IPS-NIHi7 (cell line): Measurements from ENCODE around the gene TNFRSF6B.

Source experiments
- DNase-seq: peaks from one replicate; pipeline ENCODE4 v3.0.0; 2012; ENCODE audit warnings: mixed read lengths; ENCODE audit errors: extremely low spot score

Gene TNFRSF6B

DNA sequence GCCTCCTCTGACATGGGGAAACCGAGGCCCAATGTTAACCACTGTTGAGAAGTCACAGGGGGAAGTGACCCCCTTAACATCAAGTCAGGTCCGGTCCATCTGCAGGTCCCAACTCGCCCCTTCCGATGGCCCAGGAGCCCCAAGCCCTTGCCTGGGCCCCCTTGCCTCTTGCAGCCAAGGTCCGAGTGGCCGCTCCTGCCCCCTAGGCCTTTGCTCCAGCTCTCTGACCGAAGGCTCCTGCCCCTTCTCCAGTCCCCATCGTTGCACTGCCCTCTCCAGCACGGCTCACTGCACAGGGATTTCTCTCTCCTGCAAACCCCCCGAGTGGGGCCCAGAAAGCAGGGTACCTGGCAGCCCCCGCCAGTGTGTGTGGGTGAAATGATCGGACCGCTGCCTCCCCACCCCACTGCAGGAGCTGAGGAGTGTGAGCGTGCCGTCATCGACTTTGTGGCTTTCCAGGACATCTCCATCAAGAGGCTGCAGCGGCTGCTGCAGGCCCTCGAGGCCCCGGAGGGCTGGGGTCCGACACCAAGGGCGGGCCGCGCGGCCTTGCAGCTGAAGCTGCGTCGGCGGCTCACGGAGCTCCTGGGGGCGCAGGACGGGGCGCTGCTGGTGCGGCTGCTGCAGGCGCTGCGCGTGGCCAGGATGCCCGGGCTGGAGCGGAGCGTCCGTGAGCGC is 1.6 kb downstream of the TNFRSF6B start:
- no peak for DNase-seq

DNA sequence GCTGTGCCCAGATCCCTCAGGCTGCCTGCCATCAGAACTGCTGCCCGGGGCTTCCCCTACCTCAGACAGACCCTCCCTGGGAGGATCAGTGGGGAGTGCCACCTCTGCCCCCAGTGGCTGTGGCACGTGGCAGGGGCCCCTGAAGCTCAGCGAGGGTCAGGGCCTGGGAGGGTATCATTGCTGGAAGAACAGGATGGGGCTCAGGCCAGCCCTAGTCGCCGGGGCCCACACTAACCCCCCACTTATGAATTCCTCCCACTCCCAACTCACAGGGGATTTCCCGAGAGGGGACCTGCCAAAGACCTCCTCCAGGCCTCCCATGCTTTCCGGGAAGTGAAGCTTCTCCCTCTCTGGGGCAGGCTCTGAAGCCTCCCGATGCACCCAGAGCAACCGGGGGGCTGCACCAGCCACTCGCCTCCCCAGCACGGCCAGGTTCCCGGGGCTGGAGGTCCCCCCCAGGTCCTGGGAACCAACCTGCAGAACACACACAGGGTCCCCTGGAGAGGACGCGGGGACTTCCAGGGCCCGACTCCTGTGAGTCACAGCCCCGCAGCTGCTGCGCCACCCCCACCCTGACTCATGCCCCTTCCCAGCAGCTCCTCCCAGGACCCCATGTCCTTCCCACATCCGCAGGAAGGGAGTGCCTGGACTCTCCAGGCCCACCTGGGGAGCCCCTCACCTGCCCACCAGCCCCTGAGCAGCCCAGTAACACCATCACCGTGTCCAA is 2.5 kb downstream of the TNFRSF6B start:
- peak; percentile 66 for DNase-seq

DNA sequence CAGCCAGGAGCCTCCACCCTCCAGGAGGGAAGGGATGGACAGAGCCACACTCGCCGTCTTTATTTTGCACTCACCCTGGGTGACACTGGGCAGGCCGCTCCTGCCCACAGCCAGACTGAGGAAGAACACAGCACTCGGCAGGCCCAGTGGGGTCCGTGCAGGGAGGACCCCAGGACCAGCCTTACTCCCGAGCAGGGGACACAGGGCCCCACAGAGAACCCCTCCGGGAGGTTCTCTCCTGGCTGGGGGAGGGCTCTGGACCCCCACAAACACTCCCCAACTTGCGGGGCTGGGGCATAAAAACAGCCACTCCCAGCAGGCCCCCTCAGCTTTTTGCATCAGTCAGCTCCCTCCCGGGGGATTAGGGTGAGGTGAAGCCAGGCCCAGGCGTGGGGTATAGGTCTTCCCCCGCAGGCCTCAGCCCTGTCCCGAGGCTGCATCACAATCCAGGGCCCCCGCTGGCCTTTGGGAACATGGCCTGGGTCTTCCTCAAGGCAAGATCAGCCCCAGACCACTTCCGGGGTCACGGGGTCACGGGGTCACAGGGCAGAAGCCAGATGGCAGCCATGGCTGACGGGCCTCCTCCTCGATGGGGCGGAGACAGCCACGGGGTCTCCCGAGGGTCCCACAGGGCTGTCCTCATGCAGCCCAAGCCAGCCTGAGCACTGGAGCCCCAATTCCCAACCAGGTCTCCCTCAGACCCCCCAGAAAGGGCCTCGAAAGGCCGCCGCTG is 3.2 kb downstream of the TNFRSF6B start:
- DNase-seq: no peak

DNA sequence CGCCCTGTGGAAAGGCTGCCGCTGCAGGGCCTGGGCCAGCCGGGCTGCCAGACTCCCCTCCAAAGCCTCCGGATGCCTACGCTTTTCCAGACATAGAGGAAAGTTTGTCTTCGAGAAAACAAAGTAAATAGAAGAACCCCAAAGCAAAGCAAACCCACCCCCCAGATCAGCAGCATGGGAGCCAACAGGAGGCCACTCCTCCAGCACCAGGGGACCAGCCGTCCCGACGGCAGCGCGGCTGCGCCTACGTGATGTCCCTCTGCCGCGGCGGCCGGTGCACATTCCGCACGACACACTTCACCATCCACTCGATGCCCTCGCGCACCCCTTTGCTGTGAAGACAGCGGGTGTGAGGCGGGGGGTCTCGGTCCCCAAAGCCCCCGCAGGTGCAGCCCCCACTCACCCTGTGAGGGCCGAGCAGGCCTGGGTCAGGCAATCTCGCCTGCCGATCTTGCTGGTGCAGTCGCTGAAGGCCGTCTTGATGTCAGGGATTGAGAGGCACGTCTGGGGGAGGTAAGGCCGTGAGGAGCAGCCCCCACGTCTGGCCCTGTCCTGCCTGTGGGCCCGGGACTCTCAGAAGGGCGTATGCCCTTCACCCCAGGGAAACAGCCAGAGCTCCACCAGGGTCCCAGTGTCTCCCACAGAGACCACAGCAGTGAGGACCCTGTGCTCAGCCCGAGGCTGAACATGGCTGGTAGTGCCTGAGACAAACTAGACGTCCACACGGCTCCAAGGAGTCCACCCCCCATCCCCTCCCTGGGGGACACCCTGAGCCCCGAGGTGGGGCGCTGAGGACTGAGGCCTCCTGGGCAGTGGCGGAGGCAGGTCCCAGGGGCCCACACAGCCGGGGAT is 4.0 kb downstream of the TNFRSF6B start:
- DNase-seq: no peak

DNA sequence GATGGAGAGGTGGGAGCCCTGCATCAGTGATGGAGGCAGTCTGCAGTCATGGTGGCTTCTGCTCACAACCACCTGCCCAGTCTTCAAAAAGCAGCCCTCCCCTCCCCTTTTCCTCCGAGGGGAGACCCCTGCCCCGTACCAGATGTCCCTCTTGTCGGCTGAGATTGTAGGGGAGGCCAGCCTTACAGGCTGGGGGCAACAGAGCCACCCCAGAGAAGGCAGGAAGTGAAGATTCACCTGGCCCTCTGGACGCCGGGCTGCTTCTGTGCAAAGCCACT is 4.5 kb downstream of the TNFRSF6B start:
- DNase-seq: no peak

DNA sequence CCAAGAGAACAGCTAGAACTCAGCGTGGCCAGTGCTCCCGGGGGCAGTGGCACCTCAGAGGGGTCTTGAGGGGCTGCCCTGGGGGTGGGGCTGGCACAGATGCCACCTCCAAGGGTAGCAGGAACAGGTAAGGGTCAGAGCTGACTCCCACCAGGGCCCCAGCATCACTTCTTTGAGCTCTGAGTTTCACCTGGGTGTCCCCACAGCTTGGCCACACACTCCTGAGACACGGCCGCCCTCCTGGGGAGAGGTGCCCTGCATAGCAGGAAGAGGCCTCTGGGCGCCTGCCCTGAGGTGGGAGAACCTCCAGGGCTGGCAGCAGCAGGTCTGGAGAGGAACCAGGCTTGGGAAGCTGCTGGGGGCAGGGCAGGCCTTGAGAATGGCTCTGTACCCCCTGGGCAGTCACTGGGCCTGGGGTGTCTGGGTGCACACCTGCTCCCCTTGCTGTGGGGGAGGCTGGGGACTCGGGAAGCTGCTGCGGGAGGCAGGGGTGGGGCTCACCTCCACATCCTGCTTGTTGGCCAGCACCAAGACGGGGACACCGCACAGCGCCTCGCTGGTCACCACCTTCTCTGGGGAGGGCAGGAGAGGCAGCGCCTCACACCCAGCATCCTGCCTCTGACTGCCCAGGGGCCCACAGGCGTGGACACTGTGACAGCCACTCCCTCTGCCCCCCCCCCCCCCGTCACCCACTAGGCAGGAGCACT is 5.0 kb downstream of the TNFRSF6B start:
- DNase-seq: no peak

DNA sequence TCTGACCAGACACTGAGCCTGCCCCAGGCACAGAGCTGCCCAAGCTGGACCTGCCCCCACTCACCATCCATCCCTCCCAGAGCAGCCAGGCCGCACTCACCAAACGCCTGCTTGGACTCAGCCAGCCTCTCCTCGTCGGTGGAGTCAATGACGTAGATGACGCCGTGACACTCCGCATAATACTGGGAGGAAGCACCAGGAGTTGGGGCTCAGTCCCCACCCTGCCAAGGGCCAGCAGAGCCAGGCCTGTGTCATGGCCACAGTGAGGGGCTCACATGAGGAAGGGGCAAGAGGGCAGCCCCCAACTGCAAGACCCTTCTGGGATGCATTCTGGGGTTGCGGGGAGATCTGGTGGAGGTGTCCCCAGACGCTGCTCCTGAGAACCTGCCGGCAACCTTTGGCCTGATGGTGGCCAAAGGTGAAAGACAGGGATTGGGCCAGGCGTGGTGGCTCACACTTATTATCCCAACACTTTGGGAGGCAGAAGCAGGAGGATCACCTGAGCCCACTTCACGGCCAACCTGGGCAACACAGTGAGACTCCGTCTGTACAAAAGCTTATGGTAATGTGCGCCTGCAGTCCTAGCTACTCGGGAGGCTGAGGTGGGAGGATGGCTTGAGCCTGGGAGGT is 5.7 kb downstream of the TNFRSF6B start:
- no peak for DNase-seq

DNA sequence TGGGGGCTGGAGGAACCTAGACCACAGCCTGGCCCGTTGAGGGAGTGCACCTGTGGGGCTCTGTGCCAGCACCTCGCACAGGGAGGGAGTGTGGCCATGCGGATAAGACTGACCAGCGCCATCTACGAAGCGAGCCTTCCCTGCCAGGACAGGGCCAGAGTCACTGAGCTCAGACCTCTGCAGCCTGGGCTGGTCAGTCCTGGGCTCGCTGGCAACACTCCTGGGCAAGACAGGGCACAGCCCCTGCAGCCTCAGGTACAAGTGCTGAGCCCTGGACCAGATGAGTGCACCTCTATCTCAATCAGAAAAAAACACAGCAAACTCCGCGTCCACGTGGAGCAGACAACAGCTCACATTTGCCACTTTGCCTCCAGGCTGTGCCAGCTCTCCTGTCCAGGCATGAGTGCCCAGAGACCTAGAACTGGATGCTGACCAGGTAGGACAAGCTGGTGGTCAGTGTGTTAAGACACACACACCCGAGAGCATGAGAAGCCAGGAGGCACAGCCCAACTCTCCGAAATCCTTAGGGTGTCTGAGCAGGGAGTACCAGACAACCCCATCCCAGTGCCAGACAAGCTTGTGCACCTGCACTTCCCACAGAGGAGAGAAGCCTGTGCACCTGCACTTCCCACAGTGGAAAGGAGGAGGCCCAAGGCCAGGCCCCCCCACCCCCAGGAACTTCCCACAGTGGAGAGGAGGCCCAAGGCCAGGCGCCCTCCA is 6.5 kb downstream of the TNFRSF6B start:
- no peak for DNase-seq

DNA sequence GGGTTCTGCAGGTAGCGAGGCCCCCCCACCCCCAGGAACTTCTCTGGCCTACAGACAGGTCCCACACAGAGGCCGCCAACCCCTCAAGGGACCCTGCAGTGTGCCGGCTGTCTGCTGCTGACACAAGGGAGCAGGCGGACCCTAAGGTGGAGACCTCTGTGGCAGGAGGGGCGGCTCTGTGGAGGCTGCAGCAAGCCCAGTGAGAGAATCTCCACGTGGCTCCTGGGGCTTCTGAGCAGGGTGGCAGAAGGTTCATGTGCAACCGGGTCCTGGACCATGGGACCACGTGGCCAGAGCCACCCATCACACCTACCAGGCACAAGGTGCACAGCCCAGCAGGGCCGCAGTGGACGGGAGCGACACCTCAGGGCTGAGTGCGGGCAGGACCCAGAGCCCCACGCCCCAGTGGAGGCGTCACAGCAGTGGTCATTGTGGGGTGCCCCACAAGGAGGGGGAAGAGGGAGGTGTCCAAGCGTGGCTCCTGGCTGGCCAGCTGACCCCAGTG is 7.1 kb downstream of the TNFRSF6B start:
- no peak for DNase-seq

DNA sequence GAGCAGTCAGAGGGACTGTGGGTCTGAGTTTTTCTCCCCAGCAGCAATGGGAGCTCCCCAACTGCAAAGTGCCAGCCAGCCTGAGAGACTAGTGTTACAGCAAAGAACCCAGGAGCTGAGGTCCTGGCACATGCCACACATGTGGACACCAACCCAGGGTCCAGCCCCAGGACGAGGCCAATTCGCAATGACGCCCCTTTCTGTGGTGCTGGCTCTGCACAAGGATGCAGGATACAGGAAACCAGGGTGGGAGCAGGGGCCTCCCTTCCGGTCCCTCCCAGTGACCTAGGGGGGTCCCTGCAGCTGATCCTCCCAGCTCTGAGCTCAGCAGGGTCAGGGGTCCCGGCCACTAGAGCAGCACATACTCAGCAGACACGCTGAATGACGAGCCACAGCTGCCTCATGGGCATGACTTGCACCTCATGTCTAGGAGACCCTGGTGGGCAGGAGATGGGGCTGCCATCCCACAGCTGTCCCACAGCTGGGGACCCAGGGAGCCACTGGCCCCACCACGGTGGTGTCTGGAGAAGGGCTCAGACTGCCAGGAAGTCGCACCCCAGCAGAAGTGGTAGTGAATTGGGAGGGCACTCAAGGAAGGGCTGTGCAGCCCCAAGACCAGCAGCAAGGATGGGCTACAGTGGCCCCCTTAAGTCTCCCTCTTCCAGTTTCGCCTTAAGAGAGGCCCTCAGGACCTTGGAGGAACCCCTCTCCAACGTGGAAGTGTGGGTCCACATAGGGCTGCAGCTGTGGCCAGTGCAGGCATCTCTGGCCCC is 7.7 kb downstream of the TNFRSF6B start:
- no peak for DNase-seq

DNA sequence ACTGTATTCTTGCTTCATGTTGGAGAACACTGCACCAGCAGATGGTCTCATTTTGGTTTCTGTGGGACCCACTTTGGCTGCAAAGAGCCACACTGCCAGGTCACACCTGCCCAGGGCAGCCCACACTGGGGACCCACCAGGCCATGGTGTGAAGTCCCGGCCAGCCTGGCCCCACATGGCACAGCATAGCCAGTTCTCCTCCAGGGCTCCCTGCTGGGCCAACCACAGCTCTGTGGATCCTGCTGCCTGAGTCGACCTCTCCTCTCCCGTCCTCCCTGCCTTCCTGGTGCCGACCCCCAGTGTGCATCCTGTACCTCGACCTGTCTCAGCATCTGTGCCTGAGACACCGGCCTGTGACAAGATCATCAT is 8.3 kb downstream of the TNFRSF6B start:
- no peak for DNase-seq

DNA sequence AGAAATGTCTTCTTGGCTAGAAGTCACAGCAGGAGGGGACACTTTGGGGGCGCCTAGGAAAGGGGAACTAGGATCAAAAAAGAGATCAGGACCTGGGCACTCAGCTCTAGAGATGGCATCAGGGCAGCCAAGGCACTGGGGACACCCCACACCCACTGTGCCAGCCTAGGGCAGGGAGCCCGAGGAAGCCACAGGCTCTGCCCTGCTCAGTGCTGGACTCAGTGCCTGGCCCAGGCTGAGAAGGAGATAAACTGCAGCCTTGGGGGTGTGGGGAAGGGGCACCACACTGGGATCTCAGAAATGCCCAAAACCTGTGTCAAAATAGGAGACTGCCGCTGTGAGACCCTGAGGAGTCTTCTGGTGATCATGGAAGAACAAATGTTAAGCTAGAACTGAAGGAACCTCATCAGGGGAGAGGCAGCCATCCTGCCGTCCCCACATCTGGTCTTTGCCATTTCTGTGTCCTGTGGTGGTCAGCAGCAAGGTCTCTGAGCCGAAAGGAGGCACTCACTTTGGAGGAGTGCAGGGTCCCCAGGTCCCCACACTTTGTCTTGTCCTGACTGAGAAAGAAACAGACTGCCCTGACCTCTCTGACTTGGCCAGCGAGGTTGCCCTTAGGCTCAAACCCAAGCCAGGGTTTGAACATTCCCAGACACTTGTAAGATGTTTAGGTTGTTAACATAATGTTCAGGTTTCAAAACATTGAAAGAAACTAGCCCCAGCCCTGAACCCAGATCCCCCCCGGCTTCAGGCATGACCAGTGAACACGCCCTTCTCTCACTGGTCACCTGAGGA is 9.0 kb downstream of the TNFRSF6B start:
- DNase-seq: no peak

DNA sequence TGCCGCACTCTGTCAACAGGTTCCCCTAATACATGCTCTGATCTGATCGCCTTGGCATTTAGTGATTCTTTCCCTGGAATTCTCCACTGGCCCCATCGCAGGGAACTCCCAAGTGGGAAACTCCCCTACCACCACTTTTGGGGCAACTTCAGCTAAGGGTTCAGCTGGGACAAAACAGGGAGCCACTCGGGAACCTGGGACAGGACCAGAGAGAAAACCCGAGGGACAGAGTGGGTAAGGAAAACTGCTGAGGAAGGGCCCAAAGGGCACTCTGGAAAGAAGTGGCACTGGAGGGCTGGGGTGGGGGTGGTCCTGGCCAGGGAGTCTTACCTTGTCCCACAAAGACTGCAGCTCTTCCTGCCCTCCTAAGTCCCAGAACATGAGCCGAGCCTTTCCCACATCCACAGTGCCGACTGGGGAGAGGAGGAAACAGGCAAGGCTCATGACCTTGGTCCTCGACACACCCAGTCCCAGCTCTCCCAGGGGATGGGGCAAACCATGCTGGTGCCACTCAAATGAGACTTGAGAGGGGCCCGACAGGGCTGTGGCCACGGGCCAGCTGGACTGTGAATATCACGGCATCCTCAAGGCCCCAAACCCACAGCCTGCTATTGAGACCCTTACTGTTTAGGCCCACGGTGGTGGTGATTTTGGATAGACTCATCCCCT is 9.7 kb downstream of the TNFRSF6B start:
- no peak for DNase-seq

DNA sequence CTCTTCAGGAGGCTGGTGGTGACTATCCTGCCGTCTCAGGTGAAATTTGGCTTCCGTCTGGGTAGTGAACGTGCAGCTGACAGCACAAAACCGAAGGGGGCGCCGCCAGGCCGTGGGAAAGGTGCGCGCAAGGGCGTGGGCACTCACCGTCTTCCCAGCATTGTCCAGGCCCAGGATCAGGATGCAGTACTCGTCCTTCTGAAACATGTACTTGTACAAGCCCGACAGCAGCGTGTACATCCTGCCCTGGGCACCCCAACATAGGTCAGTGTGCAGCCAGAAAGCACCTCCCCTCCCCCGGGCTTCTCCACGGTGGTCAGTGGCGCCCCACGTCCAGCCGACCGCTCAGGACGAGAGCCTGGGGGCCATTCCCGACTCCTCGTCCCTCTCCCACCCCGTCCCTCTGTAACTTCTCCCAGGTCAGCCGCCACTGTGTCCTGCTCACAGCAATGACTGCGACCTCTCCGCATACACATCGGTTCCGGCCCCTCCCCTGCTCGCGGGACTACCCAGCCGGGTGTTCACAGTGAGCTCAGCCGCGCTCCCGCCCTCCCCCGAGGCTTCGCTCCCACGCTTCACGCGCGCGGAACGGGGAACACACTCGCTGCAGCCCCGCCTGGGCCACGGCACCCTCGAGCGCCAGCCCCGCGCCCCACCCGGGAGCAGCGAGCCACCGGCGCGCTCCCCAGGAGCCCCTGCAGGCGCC is 10.6 kb downstream of the TNFRSF6B start:
- peak; percentile 49 for DNase-seq

DNA sequence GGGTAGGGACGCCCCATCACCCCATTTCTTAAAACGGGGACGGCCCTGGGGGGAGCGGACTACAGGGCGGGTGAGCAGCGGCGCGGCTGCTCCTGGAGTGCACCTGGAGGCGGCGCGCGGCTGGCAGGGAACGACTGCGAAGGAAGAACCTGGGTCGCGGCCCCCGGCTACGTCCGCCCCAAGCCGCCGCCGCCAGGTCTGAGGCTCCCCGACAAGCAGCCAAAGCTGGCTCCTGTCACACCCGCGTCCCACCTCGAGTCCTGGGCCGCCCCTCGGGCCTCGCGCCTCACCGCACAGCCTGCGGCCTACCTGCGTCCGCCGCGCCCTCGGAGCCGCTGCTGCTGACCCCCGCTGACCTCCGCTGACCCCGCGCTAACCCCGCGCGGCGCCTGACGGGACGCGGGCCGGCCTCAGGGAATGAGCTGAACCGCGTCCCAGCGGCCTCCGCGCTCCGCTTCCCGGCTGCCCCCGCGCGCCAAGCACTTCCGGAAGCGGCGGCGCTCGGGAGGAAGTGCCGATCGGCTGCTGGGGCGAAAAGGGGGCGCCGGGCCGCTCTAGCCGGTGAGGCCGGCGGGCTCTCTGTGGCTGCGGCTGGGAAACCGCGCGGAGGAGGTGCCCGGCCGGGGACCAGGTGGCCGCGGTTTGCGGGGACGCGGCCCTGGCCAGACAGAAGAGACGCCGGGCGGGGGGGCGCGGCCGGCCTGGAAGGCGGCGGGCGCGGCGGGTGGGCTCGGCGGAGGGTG is 11.3 kb downstream of the TNFRSF6B start, which contains the start of the genes ARFRP1 and ZGPAT:
Gene ARFRP1, minus strand, starts transcription at position 419 of the 743 bp plus-strand sequence. CDS start 885 bp downstream, outside the sequence.
Gene ZGPAT, plus strand, starts transcription at position 482 of the 743 bp plus-strand sequence. CDS start 542 bp downstream, outside the sequence.
- peak; percentile 95 for DNase-seq
